ENCODE data around the gene AAGAB. TPM values are rescaled to one million over a fixed set of nuclear protein-coding genes. Genes with fewer than 3 reads are reported as not detected.
"Not testable (repeated sequence)": the region's sequence is repeated elsewhere in the genome, so short reads cannot be mapped to it uniquely, and the experiment has no call there.

Gene AAGAB
- total RNA-seq, 1 donor from 2014 or later: 26.6 TPM

DNA sequence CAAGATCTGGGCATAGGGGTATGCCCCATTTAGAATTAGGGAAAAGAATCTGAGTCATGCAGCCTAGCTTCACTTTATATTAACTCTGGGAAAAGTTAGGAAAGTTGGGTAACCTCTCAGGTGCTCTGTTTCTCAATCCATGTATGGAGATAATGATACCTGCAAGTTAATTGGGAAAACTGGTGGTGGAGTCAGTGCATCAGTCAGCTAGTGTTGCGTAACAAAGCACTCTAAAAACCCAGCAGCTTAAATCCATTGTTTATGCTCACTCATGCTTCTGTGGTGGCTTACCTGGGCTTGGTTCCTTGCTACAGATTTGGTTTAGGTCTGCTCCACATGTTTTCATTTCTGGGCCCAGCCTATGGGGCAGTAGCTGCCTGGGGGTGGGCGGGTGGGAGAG is 98.0 kb downstream of the AAGAB start:
- Histone ChIP-seq H3K27ac (no peak overlapping the region), H3K27me3 (no peaks in the 10 kb centered on the region), H3K4me1 (peaks cover 21% of the 10 kb centered on the region), H3K9me3 (no peaks in the 10 kb centered on the region), H3K4me3 (no peak overlapping the region), H3K36me3 (no peaks in the 10 kb centered on the region)
- TF ChIP-seq, protein P1, sequence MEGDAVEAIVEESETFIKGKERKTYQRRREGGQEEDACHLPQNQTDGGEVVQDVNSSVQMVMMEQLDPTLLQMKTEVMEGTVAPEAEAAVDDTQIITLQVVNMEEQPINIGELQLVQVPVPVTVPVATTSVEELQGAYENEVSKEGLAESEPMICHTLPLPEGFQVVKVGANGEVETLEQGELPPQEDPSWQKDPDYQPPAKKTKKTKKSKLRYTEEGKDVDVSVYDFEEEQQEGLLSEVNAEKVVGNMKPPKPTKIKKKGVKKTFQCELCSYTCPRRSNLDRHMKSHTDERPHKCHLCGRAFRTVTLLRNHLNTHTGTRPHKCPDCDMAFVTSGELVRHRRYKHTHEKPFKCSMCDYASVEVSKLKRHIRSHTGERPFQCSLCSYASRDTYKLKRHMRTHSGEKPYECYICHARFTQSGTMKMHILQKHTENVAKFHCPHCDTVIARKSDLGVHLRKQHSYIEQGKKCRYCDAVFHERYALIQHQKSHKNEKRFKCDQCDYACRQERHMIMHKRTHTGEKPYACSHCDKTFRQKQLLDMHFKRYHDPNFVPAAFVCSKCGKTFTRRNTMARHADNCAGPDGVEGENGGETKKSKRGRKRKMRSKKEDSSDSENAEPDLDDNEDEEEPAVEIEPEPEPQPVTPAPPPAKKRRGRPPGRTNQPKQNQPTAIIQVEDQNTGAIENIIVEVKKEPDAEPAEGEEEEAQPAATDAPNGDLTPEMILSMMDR (IDR thresholded peaks at IDR 0.05): no peak
- intact Hi-C loops (cut with DNase I): no loop called here
- DNase-seq (no peak), ATAC-seq (no peak)

DNA sequence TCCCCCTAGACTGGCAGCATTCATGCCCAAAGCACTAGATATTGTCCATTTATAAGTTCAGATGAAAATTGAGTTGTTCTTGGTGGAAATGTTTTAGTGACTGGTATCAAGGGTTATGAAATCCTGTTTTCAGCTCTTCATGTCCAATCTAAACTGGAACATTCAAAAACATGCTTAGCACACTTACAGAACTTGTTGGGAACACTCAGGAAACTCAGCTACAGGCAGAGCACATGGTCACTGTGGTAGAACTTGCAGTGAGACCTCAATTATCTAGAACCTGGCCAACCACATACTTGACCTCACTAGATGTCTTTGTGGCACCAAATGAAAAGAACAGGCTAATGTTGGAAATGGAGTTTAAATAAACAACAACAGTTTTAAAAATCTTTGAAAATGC is 100.2 kb downstream of the AAGAB start:
- intact Hi-C loops (cut with DNase I): no loop called here
- Histone ChIP-seq H3K27ac (no peak overlapping the region), H3K4me1 (peaks cover 43% of the 10 kb centered on the region), H3K9me3 (no peaks in the 10 kb centered on the region), H3K36me3 (no peaks in the 10 kb centered on the region), H3K27me3 (no peaks in the 10 kb centered on the region), H3K4me3 (no peak overlapping the region)
- TF ChIP-seq, protein P1 (IDR thresholded peaks at IDR 0.05): no peak
- no peak for DNase-seq
- peak; percentile 36 for ATAC-seq

DNA sequence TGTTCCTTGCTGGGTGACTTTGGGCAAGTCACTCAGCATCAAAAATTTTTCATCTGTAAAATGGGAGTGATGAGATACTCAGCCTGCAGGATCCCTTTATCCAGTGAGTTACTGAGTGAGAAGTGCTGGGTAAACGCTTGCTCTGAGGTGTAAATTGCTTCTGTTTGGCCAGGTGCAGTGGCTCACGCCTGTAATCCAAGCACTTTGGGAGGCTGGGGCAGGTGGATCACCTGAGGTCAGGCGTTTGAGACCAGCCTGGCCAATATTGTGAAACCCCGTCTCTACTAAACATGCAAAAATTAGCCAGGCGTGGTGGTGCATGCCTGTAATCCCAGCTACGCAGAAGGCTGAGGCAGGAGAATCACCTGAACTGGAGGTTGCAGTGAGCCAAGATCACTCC is 101.4 kb downstream of the AAGAB start:
- H3K4me3 ChIP-seq; DNase-seq; H3K9me3 ChIP-seq; H3K27me3 ChIP-seq; H3K27ac ChIP-seq; H3K36me3 ChIP-seq; ATAC-seq; intact Hi-C loops (cut with DNase I): not testable (repeated sequence)
- peaks cover 48% of the 10 kb centered on the region for H3K4me1 ChIP-seq

DNA sequence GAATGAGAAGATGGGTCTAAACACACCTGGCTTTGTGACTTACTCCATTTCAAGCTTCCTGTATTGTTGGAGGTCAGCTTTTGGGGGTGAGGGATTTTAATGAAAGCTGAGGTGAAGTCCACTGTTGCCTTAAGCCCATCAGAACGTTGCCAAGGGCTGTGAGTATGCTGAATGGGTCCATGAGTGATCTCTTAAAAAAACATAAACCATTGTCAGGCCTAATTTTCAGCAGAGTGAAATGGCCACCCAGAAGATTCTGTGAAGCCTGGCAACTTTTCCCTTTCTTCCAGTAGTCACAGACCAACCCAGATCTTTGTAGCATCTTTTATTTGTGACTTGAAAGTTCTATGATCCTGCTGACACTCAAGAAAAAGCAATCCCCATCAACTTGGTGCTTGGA is 102.0 kb downstream of the AAGAB start:
- Histone ChIP-seq H3K36me3 (no peaks in the 10 kb centered on the region), H3K27ac (no peak overlapping the region), H3K27me3 (no peaks in the 10 kb centered on the region), H3K4me1 (peaks cover 51% of the 10 kb centered on the region), H3K4me3 (no peak overlapping the region), H3K9me3 (no peaks in the 10 kb centered on the region)
- DNase-seq: no peak
- intact Hi-C loops (cut with DNase I): no loop called here
- TF ChIP-seq, protein P1 (IDR thresholded peaks at IDR 0.05): no peak
- no peak for ATAC-seq

Other genes with a start within 250 kb of the AAGAB start
- 31.6 TPM for gene SMAD3, start 189.1 kb downstream of the AAGAB start, total RNA-seq
- 0.93 TPM for gene IQCH, start 125 bp upstream of the AAGAB start, total RNA-seq

Data from upper lobe of right lung (tissue), 1 donor.